ENCODE results near the gene TTC28. TPM values are rescaled to one million over a fixed set of nuclear protein-coding genes. Genes with fewer than 3 reads are reported as not detected.
A peak's percentile ranks its signal among the peaks of the same experiment; 100 is the strongest.

The TTC28 gene
- total RNA-seq, 4 donors from 2014 or later = 43.8 to 130 (median 92.0) TPM

DNA sequence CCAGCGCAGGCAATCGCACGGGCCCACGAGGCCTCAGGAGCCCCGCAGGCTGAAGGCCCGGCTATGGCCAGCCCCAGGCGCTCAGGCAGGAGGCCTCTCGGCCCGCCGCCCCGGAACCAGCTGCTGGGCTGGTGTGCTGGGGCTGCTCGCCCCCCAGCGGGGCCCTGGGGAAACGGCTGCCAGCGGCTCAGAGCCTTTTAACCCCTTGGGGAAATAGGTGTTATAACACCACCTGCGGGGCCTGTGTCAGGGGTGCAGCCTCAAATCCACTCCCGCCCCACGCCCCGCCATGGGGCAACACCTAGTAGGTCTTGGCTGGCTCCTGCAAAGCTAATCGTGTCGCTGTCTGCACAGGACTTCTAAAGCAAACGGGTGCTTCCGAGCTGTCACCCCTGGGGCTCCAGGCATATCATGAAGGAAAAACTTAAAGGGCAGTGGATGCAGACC, 237.4 kb downstream of the TTC28 start:
- H3K4me1 ChIP-seq = no peaks in the 10 kb centered on the region
- peak; percentile 69 to 75 for DNase-seq

GRCh38 chr22:28441720-28442263, 237.8 kb downstream of the TTC28 start:
- no peaks in the 10 kb centered on the region for H3K36me3 ChIP-seq
- DNase-seq = no peak
- H3K4me3 ChIP-seq = peak overlapping the region; percentile 43 to 52
- no peak for TF ChIP-seq CTCF (IDR thresholded peaks at IDR 0.05)
- TF ChIP-seq POLR2A (IDR thresholded peaks at IDR 0.05) = no peak
- H3K27me3 ChIP-seq = no peaks in the 10 kb centered on the region
- intact Hi-C loops (cut with DNase I; ENCODE audit: low total_unique reads) = no loop called here
- no peaks in the 10 kb centered on the region for H3K4me1 ChIP-seq
- H3K27ac ChIP-seq = peak overlapping the region; percentile 63 to 87
- no peaks in the 10 kb centered on the region for H3K9me3 ChIP-seq

More for the DNA sequence above, 237.4 kb downstream of the TTC28 start:
- TF ChIP-seq CTCF (IDR thresholded peaks at IDR 0.05) (peak; percentile 57 to 81 (median 74)), POLR2A (IDR thresholded peaks at IDR 0.05) (no peak)
- intact Hi-C loops (cut with DNase I; ENCODE audit: low total_unique reads) = no loop called here
- Histone ChIP-seq H3K9me3 (no peaks in the 10 kb centered on the region), H3K27ac (peak overlapping the region; percentile 63 to 87), H3K27me3 (no peaks in the 10 kb centered on the region), H3K4me3 (peak overlapping the region; percentile 43 to 52), H3K36me3 (no peaks in the 10 kb centered on the region)

- Histone ChIP-seq H3K4me1 (no peaks in the 10 kb centered on the region), H3K27ac (peak overlapping the region; percentile 63 to 87)
Measured at GRCh38 chr22:28440592-28441390, 238.8 kb downstream of the TTC28 start.

GRCh38 chr22:28438183-28438768, 241.4 kb downstream of the TTC28 start:
- H3K27me3 ChIP-seq = no peaks in the 10 kb centered on the region
- intact Hi-C loops (cut with DNase I; ENCODE audit: low total_unique reads) = no loop called here
- no peaks in the 10 kb centered on the region for H3K36me3 ChIP-seq
- DNase-seq = no peak
- no peak overlapping the region for H3K27ac ChIP-seq
- no peaks in the 10 kb centered on the region for H3K9me3 ChIP-seq
- no peak overlapping the region for H3K4me3 ChIP-seq
- H3K4me1 ChIP-seq = no peaks in the 10 kb centered on the region
- TF ChIP-seq POLR2A (IDR thresholded peaks at IDR 0.05) (no peak), CTCF (IDR thresholded peaks at IDR 0.05) (no peak)

More at GRCh38 chr22:28440592-28441390, 238.8 kb downstream of the TTC28 start:
- no peak for DNase-seq
- intact Hi-C loops (cut with DNase I; ENCODE audit: low total_unique reads) = no loop called here
- no peaks in the 10 kb centered on the region for H3K36me3 ChIP-seq
- no peaks in the 10 kb centered on the region for H3K9me3 ChIP-seq
- TF ChIP-seq CTCF (IDR thresholded peaks at IDR 0.05) = no peak
- TF ChIP-seq POLR2A (IDR thresholded peaks at IDR 0.05) = no peak
- peak overlapping the region; percentile 43 to 52 for H3K4me3 ChIP-seq
- no peaks in the 10 kb centered on the region for H3K27me3 ChIP-seq

DNA sequence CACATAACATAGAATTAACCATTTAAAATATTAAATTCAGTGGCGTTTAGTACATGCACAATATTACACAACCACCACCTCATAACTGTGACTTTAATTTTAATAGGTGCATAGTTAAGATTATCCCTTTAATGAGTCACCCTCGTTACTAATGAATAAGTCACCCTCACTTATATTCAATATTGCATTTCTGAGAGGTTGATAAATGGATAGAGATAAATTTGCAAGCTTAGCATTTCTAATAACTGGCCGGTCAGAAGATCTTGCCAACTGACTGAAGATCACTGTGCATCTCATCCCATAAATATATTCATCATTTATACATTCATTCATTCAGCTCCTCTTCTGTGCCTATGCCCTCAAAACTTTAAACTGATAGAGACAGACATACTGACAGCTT, 243.7 kb downstream of the TTC28 start:
- H3K27me3 ChIP-seq = no peaks in the 10 kb centered on the region
- H3K36me3 ChIP-seq = no peaks in the 10 kb centered on the region
- TF ChIP-seq CTCF (IDR thresholded peaks at IDR 0.05) (no peak), POLR2A (IDR thresholded peaks at IDR 0.05) (no peak)
- no peak overlapping the region for H3K4me3 ChIP-seq
- DNase-seq = no peak
- H3K4me1 ChIP-seq = no peaks in the 10 kb centered on the region
- intact Hi-C loops (cut with DNase I; ENCODE audit: low total_unique reads) = no loop called here
- no peaks in the 10 kb centered on the region for H3K9me3 ChIP-seq
- H3K27ac ChIP-seq = no peak overlapping the region

All from uterus (tissue), 4 donors.